HG03108 (cell line): ENCODE results near the gene MTARC2.
A peak's percentile ranks its signal among the peaks of the same experiment; 100 is the strongest.

Source experiments
- ATAC-seq: cut with Tn5 transposase; IDR thresholded peaks from one replicate; pipeline ENCODE4 v1.9.1; 2021; ENCODE audit warnings: moderate library complexity; ENCODE audit not compliant: unreplicated experiment

The MTARC2 gene

DNA sequence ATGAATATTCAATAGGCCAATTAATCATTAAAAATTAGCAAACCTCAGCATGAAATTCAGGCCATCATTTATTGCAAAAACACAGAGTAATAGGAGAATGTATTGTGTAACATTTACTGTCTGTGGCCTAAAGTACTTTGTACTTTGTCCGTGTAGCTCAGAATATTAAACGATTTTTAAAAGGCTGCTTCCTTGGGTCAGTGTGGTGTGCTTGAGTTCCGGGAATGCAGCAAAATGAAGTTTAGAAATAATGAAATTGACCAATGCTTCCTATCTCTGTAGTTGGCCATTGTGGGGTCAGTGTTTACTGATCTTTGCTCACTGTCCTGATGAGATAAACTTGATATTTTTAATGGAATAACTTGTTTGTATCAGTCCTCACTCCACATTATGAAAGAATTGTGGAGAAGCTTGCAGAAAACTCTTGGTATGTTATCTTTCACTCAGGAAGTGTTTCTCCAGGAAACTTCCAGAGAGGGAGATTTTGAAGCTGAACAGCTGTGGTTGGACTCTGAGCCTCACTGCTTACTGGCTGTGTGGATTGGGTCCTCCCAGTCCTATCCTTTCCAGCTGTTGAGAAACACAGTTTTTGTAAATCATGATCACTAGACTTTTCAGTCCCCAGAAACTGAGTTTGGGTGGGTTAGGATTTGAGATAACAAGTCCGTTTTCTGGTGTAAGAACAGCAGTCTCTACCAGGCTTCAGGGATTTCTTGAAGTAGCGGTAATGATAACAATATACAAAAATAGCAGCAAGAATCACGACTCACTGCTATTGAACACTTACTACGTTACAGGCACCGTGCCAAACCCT is 19.4 kb downstream of the MTARC2 start:
- no peak for ATAC-seq

DNA sequence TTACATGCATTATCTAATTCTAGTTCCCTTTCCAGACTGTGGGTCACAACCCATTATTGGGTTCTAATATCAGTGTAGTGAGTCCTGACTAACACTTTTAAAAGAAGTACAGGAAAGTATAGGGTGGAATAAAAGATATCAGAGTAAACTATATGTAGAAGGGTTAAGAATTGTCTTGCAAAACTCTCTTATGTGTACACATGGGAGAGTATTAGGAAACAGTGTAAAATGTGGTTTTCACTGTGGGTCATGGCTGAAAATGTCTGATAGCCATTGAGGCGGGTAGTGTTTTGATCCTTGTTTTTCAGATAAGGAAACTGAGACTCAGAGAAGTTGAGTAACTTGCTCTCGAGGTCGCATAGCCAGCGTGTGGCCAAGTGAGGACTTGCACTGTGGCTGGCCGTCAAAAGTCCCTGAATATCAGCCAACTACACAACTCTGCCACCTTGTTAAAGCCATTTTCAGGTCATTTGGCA is 20.0 kb downstream of the MTARC2 start:
- peak; percentile 31 for ATAC-seq

- no peak for ATAC-seq
Measured at GRCh38 chr1:220769205-220769604, 21.1 kb downstream of the MTARC2 start.

- ATAC-seq, result peak; percentile 56
Measured at GRCh38 chr1:220770245-220770913, 22.3 kb downstream of the MTARC2 start.

GRCh38 chr1:220772846-220773245 is 24.7 kb downstream of the MTARC2 start:
- no peak for ATAC-seq

- ATAC-seq, result no peak
Measured at GRCh38 chr1:220775240-220775853, 27.2 kb downstream of the MTARC2 start.

DNA sequence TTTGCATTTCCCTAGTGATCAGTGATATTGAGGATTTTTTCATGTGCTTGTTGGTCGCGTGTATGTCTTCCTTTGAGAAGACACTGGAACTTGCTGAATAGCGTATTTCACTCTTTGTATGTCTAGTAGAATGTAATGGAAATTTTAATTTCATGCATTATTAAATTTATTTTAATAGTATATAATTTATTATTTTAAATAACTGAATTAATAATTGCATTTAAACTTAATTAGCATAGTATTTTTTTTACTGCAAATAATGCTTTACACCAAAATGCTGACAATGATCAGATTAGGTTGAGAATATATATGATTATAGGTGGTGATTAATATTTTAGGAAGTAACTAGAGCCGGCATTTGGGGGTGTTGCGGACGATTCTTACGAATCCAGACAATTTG is 28.1 kb downstream of the MTARC2 start:
- no peak for ATAC-seq

DNA sequence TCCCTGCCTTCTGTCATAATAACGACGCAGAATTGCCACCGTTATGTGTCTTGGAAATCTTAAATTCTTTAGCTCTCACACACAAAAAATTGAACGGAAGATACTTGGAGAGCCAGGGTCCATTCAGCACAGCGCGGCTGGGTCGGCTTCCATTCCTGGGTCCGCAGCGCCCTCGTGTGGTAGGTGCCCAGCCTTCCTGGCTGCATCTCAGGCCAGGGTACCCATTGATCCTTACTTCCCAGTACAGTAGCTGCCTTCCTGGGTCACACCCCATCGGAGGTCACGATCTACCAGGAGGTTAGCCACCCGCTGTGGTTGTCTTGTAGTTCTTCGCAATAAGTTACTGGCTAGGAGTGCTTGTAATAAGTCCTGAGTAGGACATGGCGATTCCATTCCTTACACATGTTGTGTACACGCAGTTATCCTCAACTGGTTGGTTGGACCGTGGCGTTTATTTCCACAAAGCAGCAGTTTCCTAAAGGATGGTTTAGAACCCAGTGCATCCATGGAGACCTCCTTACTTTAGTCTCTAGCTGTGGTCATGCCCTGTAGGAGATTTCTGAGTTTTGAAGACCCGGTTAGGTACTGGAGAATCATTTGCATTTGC is 28.7 kb downstream of the MTARC2 start:
- ATAC-seq, result peak; percentile 64

- no peak for ATAC-seq
Measured at GRCh38 chr1:220783453-220783852, 35.3 kb downstream of the MTARC2 start.

DNA sequence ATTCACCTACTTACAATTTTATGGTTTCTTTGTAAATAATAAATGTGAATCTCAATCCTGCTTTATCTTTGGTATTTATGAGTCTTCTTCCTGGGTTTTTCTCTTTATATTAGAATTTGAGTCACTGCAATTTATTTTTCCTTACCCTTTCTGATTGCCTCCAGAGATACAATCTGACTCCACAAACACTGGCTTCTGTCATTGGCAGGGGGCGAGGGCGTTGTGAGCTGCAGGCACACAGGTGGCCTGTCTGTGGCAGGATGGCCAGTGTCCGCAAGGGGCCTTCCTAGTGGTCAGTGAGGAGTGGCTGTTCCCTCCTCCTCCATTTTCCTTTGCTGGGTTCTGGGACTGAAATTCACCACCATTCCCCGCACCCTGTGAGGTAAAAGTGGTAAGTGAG is 36.6 kb downstream of the MTARC2 start:
- no peak for ATAC-seq

DNA sequence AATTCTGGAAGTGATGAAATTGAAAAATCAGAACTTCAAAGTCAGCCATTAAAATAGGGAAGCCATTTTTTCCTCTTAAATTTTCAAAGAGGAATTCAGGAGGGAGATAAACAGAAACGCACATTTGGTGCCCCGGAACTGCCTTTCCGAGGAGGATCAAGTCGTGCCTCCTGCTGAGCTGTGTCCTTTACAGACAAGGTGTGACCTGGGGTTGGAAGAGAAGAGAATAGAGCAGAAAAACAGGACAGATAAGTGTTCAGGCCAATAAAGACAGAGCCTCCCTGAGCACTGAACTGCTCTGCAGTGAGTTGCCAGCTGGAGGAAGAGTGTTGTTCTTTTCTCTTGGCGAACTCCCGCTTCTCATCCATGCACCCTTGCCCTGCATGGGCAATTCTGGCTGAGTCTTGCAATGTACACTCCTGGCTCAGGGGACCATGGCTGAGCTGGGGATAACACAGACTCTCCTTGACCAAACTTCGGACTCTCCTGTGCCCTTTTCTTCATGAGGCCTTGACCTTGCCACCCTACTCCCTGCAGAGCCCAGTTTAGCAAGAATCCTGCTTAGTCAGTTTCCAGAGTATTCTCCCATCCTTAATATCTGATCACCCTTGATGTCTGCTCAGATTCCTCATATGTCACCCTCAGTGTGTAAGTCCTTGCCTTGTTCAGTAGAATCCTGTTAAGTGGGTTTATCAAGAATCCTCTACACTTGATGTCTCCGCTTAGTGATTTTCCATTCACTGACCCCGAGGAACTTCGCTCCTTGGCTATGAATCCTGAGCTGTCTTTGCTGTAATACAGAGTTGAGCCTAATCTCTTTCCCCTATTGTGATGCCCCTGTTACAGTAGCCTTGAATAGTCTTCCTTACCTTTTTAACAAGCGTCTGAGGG is 37.3 kb downstream of the MTARC2 start:
- no peak for ATAC-seq

DNA sequence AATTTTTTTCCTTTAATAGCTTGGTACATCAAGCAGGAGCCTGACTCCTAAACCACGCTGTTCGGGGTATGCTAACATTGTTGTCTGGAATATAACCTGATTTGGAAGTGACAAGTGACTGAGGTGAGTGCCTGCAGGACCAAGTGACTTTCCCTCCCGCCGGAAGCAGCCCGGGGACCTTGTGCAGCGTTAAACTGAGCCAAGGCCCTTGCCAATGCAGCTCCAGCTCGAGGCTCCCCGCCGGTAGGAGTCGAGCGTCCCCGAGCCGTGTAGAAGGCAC is 37.9 kb downstream of the MTARC2 start:
- ATAC-seq, result no peak

- peak; percentile 72 for ATAC-seq
Measured at GRCh38 chr1:220786337-220787068, 38.4 kb downstream of the MTARC2 start, which contains the start of gene MTARC1. Gene MTARC1 (plus strand): TSS chr1:220786913. CDS start chr1:220786945, 32 bp downstream.

- peak; percentile 16 for ATAC-seq
Measured at GRCh38 chr1:220787069-220787619, 39.0 kb downstream of the MTARC2 start.

- ATAC-seq, result no peak
Measured at GRCh38 chr1:220788900-220789299, 40.8 kb downstream of the MTARC2 start.

DNA sequence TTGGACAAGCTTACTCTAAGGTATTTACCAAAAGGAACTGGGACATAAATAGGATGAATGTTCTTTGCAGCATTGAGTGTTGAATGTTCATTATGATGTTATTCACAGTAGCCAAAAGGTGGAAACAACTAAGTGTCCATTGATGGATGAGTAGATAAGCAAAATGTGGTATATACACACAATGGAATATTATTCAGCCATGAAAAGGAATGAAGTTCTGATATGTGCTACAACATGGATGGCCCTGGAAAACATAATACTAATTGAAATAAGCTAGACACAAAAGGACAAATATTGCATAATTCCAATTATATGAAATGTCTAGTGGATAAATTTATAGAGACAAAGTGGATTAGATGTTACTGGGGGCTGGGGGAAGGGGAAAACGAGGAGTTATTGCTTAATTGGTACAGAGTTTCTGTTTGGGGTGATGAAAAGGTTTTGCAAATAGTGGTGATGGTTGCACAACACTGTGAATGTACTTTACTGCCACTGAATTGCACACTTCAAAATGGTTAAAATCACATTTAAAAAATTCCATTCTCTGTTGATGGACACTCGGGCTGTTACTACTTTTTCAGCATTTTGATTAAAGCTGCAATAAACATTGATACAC is 41.5 kb downstream of the MTARC2 start:
- no peak for ATAC-seq

DNA sequence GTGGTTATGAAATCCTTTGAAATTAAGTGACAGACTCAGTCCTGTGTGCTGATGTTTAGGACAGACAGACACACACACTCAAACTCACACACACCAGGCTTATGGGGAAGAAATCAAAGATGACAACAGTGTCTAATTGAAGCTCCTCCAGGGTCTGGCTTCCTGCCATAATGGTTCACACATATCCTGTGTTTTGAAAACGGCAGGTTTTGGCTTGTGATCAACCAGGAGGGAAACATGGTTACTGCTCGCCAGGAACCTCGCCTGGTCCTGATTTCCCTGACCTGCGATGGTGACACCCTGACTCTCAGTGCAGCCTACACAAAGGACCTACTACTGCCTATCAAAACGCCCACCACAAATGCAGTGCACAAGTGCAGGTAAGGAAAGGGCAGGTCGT is 43.2 kb downstream of the MTARC2 start:
- ATAC-seq, result no peak

- ATAC-seq, result no peak
Measured at GRCh38 chr1:220791956-220792355, 43.8 kb downstream of the MTARC2 start.

GRCh38 chr1:220796530-220796929 is 48.4 kb downstream of the MTARC2 start:
- ATAC-seq, result no peak
